Thoracic aorta (tissue), 2 donors: ENCODE measurements around the gene UNC79. TPM values are rescaled to one million over a fixed set of nuclear protein-coding genes. Genes with fewer than 3 reads are reported as not detected.

ENCODE experiments used
- ATAC-seq: fragments of 150-250 bp; one replicate; pipeline ENCODE4 v1.8.0; 2017; ENCODE audit warnings: low read depth; ENCODE audit not compliant: insufficient number of reproducible peaks, low FRiP score
- DNase-seq: peaks from one replicate; pipeline ENCODE4 v3.0.0-alpha.2; 2020; ENCODE audit warnings: low spot score
- H3K27ac ChIP-seq, 2 donors: fragments of 200-600 bp; sonication (generic); 1 replicate in 1 of 2; 2 replicates in 1 of 2; pipeline ENCODE4 v1.5.1; 2016; ENCODE audit warnings: mild to moderate bottlenecking in 2 of 2, moderate library complexity in 2 of 2
- H3K27me3 ChIP-seq: fragments of 200-600 bp; sonication (generic); replicated peaks from 2 replicates; pipeline ENCODE4 v1.6.0; 2016; ENCODE audit warnings: mild to moderate bottlenecking; ENCODE audit not compliant: insufficient read depth
- H3K36me3 ChIP-seq: fragments of 200-600 bp; sonication (generic); one replicate; pipeline ENCODE4 v1.5.1; 2016
- H3K4me1 ChIP-seq, 2 donors: fragments of 200-600 bp; sonication (generic); 1 replicate in 1 of 2; 2 replicates in 1 of 2; pipeline versions ENCODE4 v1.5.1 to v1.6.0; 2016; ENCODE audit warnings: low read depth in 2 of 2, mild to moderate bottlenecking in 1 of 2; ENCODE audit not compliant: control insufficient read depth in 1 of 2
- H3K4me3 ChIP-seq: fragments of 200-600 bp; sonication (generic); 2 replicates; pipeline ENCODE4 v1.5.1; 2016; ENCODE audit warnings: mild to moderate bottlenecking
- H3K9me3 ChIP-seq: fragments of 200-600 bp; sonication (generic); 2 replicates; pipeline ENCODE4 v1.5.1; 2016
- total RNA-seq, 2 donors: library from RNA; depleted of rRNA; stranded (reverse); fragments of >200 nt; gene quantifications; one replicate each; pipeline versions ENCODE4 v1.1.0 to v1.2.3, GENCODE V29; 2016
- TF ChIP-seq, protein P1 (sequence below): fragments of 200-600 bp; sonication (generic); IDR thresholded peaks from one replicate; pipeline ENCODE4 v1.5.1; 2019; ENCODE audit warnings: antibody characterized with exemption

Gene UNC79
- total RNA-seq, 2 donors from 2014 or later, result 0.14 to 0.21 TPM

DNA sequence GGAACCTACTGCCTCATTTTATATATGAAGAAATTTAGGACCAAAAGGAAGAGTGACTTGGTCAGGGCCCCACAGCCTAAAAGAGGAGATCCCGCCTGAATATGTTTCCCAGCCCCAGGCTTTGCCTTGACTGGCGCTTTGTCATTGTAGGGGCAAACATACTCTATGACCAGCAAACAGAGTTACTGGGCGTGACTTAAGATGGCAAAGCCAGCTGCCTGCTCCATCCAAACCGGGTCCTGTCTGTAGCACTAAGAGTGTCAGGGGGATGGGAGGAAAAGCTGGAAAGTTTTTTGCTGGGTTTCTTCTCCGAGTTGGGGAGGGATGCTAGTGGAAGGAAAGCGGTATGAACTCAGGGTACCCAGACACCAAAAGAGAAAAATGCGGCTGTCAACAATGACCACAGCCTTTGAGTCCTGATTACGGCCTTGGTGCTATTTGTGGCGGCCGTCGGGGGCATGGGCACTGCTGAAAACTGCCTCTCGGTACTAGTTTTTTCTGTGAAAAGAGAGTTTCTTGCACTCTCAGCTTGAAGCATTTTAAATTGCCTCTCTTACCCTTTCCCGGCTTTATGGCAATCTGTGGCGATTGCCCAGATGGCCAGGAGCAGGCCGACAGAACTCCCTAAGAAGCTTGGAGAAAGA lies 274.9 kb downstream of the UNC79 start:
- Histone ChIP-seq H3K9me3 (no peaks in the 10 kb centered on the region), H3K4me3 (no peak overlapping the region), H3K36me3 (no peaks in the 10 kb centered on the region), H3K27ac (no peak overlapping the region), H3K27me3 (no peaks in the 10 kb centered on the region), H3K4me1 (no peaks in the 10 kb centered on the region)
- DNase-seq (no peak), ATAC-seq (no peak)
- TF ChIP-seq, protein P1, sequence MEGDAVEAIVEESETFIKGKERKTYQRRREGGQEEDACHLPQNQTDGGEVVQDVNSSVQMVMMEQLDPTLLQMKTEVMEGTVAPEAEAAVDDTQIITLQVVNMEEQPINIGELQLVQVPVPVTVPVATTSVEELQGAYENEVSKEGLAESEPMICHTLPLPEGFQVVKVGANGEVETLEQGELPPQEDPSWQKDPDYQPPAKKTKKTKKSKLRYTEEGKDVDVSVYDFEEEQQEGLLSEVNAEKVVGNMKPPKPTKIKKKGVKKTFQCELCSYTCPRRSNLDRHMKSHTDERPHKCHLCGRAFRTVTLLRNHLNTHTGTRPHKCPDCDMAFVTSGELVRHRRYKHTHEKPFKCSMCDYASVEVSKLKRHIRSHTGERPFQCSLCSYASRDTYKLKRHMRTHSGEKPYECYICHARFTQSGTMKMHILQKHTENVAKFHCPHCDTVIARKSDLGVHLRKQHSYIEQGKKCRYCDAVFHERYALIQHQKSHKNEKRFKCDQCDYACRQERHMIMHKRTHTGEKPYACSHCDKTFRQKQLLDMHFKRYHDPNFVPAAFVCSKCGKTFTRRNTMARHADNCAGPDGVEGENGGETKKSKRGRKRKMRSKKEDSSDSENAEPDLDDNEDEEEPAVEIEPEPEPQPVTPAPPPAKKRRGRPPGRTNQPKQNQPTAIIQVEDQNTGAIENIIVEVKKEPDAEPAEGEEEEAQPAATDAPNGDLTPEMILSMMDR, result no peak

DNA sequence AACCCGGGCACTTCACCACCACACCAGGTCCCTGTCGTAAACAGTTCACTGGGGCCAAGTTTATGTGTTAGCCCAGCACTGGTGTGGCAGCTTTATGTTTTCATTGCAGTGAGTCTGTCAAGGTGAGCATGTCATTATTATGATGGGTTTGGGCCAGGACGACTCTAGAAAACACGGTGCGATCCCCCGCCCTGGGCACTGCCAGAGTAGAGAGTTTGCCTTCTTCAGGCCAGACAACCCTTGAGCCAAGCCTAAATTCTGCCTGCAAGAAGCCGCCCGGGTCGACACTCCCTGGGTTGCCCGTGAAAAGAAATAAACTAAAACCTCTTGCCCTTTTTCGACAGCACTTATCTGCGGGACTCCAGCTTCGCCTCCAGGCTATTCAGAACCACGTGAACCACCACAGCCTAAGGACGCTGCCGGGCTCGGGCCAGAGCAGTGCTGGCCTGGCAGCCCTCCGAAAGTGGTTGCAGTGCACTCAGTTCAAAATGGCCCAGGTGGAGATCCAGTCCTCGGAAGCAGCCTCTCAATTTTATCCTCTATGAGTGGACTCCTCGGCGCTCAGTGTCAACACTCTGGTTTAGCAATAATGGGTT lies 275.7 kb downstream of the UNC79 start:
- no peak for ATAC-seq
- TF ChIP-seq, protein P1, result no peak
- H3K27ac ChIP-seq, result no peak overlapping the region
- no peaks in the 10 kb centered on the region for H3K36me3 ChIP-seq
- no peaks in the 10 kb centered on the region for H3K4me1 ChIP-seq
- DNase-seq, result no peak
- H3K27me3 ChIP-seq, result no peaks in the 10 kb centered on the region
- no peaks in the 10 kb centered on the region for H3K9me3 ChIP-seq
- no peak overlapping the region for H3K4me3 ChIP-seq

DNA sequence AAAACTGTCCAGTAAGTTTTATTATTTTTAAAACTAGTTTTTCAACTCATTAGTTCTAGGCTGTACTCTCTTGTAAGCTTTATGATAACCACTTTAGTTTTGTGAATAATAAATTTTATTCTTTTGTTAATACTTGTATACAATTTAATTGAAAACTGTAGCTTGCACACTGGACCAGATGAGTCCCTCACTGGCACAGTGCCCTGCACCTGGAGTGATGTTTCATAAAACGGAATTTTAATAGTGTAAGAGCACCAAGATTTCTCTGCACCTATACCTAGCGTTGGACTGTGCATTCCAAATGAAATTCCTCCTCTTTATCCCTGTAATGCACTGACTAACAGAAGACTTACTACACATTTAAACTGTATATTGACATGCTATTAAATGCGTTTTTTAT lies 276.7 kb downstream of the UNC79 start:
- ATAC-seq, result no peak
- Histone ChIP-seq H3K9me3 (no peaks in the 10 kb centered on the region), H3K27ac (no peak overlapping the region), H3K27me3 (no peaks in the 10 kb centered on the region), H3K36me3 (no peaks in the 10 kb centered on the region), H3K4me3 (no peak overlapping the region), H3K4me1 (no peaks in the 10 kb centered on the region)
- TF ChIP-seq, protein P1, result no peak
- no peak for DNase-seq

DNA sequence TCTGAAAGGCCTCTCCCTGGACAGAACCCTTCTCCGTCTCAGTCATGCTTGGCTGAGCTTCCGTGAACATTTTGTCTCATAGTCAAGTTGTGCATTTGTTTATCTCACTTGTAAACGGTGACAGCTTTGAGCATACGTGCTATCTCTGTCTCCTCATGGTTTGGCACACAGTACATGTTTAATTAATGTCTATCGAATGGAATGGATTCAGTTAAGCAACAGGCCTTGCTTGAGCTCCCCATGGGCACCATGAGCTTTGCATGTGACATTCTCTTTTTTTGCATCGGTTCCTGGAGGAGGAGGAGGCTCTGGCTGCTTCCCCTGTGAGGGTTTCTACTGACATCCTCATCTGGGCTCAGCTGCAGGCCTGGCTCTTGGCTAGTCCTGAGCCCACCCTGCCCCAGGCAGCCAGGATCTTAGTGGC lies 277.6 kb downstream of the UNC79 start:
- TF ChIP-seq, protein P1, result no peak
- ATAC-seq, result no peak
- Histone ChIP-seq H3K9me3 (no peaks in the 10 kb centered on the region), H3K4me3 (no peak overlapping the region), H3K36me3 (no peaks in the 10 kb centered on the region), H3K4me1 (no peaks in the 10 kb centered on the region), H3K27ac (no peak overlapping the region), H3K27me3 (no peaks in the 10 kb centered on the region)
- DNase-seq, result no peak

DNA sequence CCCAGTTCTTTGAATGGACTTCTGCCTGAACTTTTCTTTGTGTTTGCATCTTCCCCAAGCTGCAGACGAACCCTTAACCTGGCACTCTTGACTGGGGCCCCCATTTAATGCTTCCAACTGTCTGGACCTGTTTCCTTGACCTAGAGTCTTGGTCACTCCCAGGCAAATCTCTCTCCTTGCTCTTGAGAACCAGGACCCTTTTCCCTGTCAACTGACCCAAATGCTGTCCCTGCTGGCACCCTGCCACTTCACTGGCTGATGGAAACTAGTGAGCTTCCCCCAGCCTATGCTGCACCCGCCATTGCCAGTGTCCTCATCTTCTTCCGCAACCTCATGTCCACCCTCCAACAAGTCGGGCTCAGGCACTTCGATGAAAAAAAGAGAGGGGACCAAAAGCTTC lies 278.1 kb downstream of the UNC79 start:
- TF ChIP-seq, protein P1, result no peak
- no peaks in the 10 kb centered on the region for H3K27me3 ChIP-seq
- no peaks in the 10 kb centered on the region for H3K9me3 ChIP-seq
- no peaks in the 10 kb centered on the region for H3K4me1 ChIP-seq
- no peak overlapping the region for H3K4me3 ChIP-seq
- DNase-seq (no peak), ATAC-seq (no peak)
- no peak overlapping the region for H3K27ac ChIP-seq
- no peaks in the 10 kb centered on the region for H3K36me3 ChIP-seq
